GM21367 (cell line): Measurements from ENCODE around the gene NELFA.

ENCODE experiments used
- ATAC-seq: cut with Tn5 transposase; IDR thresholded peaks from one replicate; pipeline ENCODE4 v1.9.1; 2021; ENCODE audit not compliant: unreplicated experiment

Gene NELFA

GRCh38 chr4:1939664-1940509, 68.9 kb downstream of the NELFA start:
- ATAC-seq: no peak

- ATAC-seq: no peak
Observed at GRCh38 chr4:1938027-1938426, 70.7 kb downstream of the NELFA start.

- no peak for ATAC-seq
Observed at GRCh38 chr4:1937550-1937949, 71.2 kb downstream of the NELFA start.

- no peak for ATAC-seq
Observed at GRCh38 chr4:1933700-1934099, 75.1 kb downstream of the NELFA start.

- no peak for ATAC-seq
Observed at GRCh38 chr4:1932736-1933135, 76.0 kb downstream of the NELFA start.
